ENCODE data around the gene ZBTB40.

Gene ZBTB40

GRCh38 chr1:22526098-22526497, 74.4 kb downstream of the ZBTB40 start:
- POLR2A ChIA-PET (ENCODE audit: low non-redundant PET), result no interaction called here
- no peak overlapping the region for H3K27ac ChIP-seq
- DNase-seq (ENCODE audit: low spot score), result no peak
- CTCF ChIA-PET, result no interaction called here
- no peak for TF ChIP-seq CTCF (conservative IDR thresholded peaks at IDR 0.05; ENCODE audit: low read depth)

GRCh38 chr1:22526677-22527076, 75.0 kb downstream of the ZBTB40 start:
- no peak overlapping the region for H3K27ac ChIP-seq
- no peak for TF ChIP-seq CTCF (conservative IDR thresholded peaks at IDR 0.05; ENCODE audit: low read depth)
- ChIA-PET CTCF (interaction anchor here (1.2 kb wide), 1 partner anchor 114 kb away, joined by 4 read pairs; no protein-coding TSS in a partner anchor), POLR2A (ENCODE audit: low non-redundant PET) (no interaction called here)
- no peak for DNase-seq (ENCODE audit: low spot score)

GRCh38 chr1:22527122-22527521, 75.5 kb downstream of the ZBTB40 start:
- POLR2A ChIA-PET (ENCODE audit: low non-redundant PET), result no interaction called here
- H3K27ac ChIP-seq, result no peak overlapping the region
- no peak for TF ChIP-seq CTCF (conservative IDR thresholded peaks at IDR 0.05; ENCODE audit: low read depth)
- DNase-seq (ENCODE audit: low spot score), result no peak
- CTCF ChIA-PET, result interaction anchor here (0.5 to 1.2 kb wide), 5 partner anchors 69 to 115 kb away, joined by 3 to 4 read pairs (median 4); no protein-coding TSS in a partner anchor

- TF ChIP-seq CTCF (conservative IDR thresholded peaks at IDR 0.05; ENCODE audit: low read depth), result no peak
- no peak overlapping the region for H3K27ac ChIP-seq
- ChIA-PET POLR2A (ENCODE audit: low non-redundant PET) (no interaction called here), CTCF (interaction anchor here (0.5 to 1.2 kb wide), 5 partner anchors 69 to 114 kb away, joined by 3 to 4 read pairs (median 4); no protein-coding TSS in a partner anchor)
- DNase-seq (ENCODE audit: low spot score), result no peak
Measured at GRCh38 chr1:22527555-22528296, 76.1 kb downstream of the ZBTB40 start.

- H3K27ac ChIP-seq, result no peak overlapping the region
- POLR2A ChIA-PET (ENCODE audit: low non-redundant PET), result no interaction called here
- TF ChIP-seq CTCF (conservative IDR thresholded peaks at IDR 0.05; ENCODE audit: low read depth), result no peak
- no peak for DNase-seq (ENCODE audit: low spot score)
- CTCF ChIA-PET, result no interaction called here
Measured at GRCh38 chr1:22528451-22528850, 76.8 kb downstream of the ZBTB40 start.

GRCh38 chr1:22529901-22530621, 78.4 kb downstream of the ZBTB40 start:
- no peak overlapping the region for H3K27ac ChIP-seq
- DNase-seq (ENCODE audit: low spot score), result no peak
- no peak for TF ChIP-seq CTCF (conservative IDR thresholded peaks at IDR 0.05; ENCODE audit: low read depth)
- ChIA-PET CTCF (interaction anchor here (0.5 kb wide), 1 partner anchor 13 kb away, joined by 3 read pairs; no protein-coding TSS in a partner anchor), POLR2A (ENCODE audit: low non-redundant PET) (no interaction called here)
